A549 (cell line): ENCODE measurements around the gene SEMA5B. TPM values are rescaled to one million over a fixed set of nuclear protein-coding genes. Genes with fewer than 3 reads are reported as not detected.

Source experiments
- ATAC-seq, 2 experiments: fragments of 200-7000 bp in 1 of 2; fragments of >200 bp in 1 of 2; cut with Nextera tagmentation in 1 of 2; cut with Tn5 transposase in 1 of 2; 3 replicates each; pipeline versions ENCODE4 v1.8.0 to v1.9.1; 2018 to 2020; ENCODE audit warnings: mild to moderate bottlenecking in 1 of 2, moderate library complexity in 1 of 2
- CTCF ChIA-PET: fragments of 300-600 bp; sonication (Branson Sonifier 250); formaldehyde crosslinking; extraction: SDS; loops from one replicate; lab custom pipeline; 2021; ENCODE audit warnings: antibody characterized with exemption, inconsistent platforms; lab: Yijun Ruan, JAX
- POLR2A ChIA-PET: fragments of 350-600 bp; formaldehyde crosslinking; extraction: SDS; loops from one replicate; lab custom pipeline; 2021; ENCODE audit warnings: antibody characterized with exemption, inconsistent platforms; lab: Yijun Ruan, JAX
- DNase-seq, 2 experiments: peaks; one replicate each; pipeline versions ENCODE4 v3.0.0 to v3.0.0-alpha.2; 2011 to 2016; ENCODE audit warnings: low read depth in 1 of 2, low spot score in 1 of 2
- FAIRE-seq: peaks from 2 replicates; lab custom pipeline; 2011; peaks lifted over from hg19 to GRCh38; lab: Jason Lieb, UNC
- H3K27ac ChIP-seq, 2 experiments: fragments of >200 bp; sonication (Bioruptor Twin); formaldehyde crosslinking; 3 replicates each; pipeline ENCODE4 v1.5.1; 2016 to 2017
- H3K4me1 ChIP-seq: fragments of >200 bp; sonication (Bioruptor Twin); formaldehyde crosslinking; 3 replicates; pipeline ENCODE4 v1.6.1; 2016
- H3K4me2 ChIP-seq: fragments of >200 bp; sonication (Bioruptor Twin); formaldehyde crosslinking; 3 replicates; pipeline ENCODE4 v1.6.1; 2016
- H3K4me3 ChIP-seq: fragments of >200 bp; sonication (Bioruptor Twin); formaldehyde crosslinking; 3 replicates; pipeline ENCODE4 v1.5.1; 2016
- H3K9me3 ChIP-seq: fragments of >200 bp; sonication (Bioruptor Twin); formaldehyde crosslinking; 3 replicates; pipeline ENCODE4 v1.6.1; 2016
- BHLHE40 ChIP-seq: IDR thresholded peaks from 2 replicates; pipeline ENCODE4 v1.6.1; 2012; ENCODE audit warnings: low read depth, low read length, inconsistent platforms
- CBX2 ChIP-seq: fragments of 200-600 bp; sonication (generic); IDR thresholded peaks from 2 replicates; pipeline ENCODE4 v1.6.1; 2016; ENCODE audit warnings: low read depth, mild to moderate bottlenecking, borderline replicate concordance
- CBX8 ChIP-seq: fragments of 200-600 bp; sonication (generic); IDR thresholded peaks from 2 replicates; pipeline ENCODE4 v1.6.1; 2016
- CHD2 ChIP-seq: fragments of 150-350 bp; IDR thresholded peaks from 2 replicates; pipeline ENCODE4 v1.6.1; 2014; ENCODE audit warnings: low read length; ENCODE audit not compliant: partially characterized antibody
- CTCF ChIP-seq: fragments of >200 bp; sonication (Bioruptor Twin); formaldehyde crosslinking; IDR thresholded peaks from 3 replicates; pipeline ENCODE4 v1.5.1; 2016
- E2F6 ChIP-seq: IDR thresholded peaks from 2 replicates; pipeline ENCODE4 v1.6.1; 2012; ENCODE audit warnings: low read depth, borderline replicate concordance
- FOSB ChIP-seq: fragments of 250-450 bp; sonication (Bioruptor Pico); IDR thresholded peaks from 2 replicates; pipeline ENCODE4 v1.5.0; 2020; ENCODE audit warnings: mild to moderate bottlenecking, moderate library complexity
- HDAC2 ChIP-seq: fragments of 200-600 bp; sonication (generic); IDR thresholded peaks from 2 replicates; pipeline ENCODE4 v1.6.1; 2016
- HES2 ChIP-seq: fragments of >200 bp; sonication (Bioruptor Twin); formaldehyde crosslinking; IDR thresholded peaks from 2 replicates; pipeline ENCODE4 v1.6.1; 2016
- HOXB13 ChIP-seq: fragments of 250-450 bp; sonication (Bioruptor Pico); IDR thresholded peaks from 2 replicates; pipeline ENCODE4 v1.5.0; 2020; ENCODE audit warnings: low read depth, mild to moderate bottlenecking, moderate library complexity
- KDM1A ChIP-seq: fragments of 200-600 bp; sonication (generic); IDR thresholded peaks from 2 replicates; pipeline ENCODE4 v1.6.1; 2016; ENCODE audit warnings: low read depth, mild to moderate bottlenecking
- KDM5A ChIP-seq: fragments of 200-600 bp; sonication (generic); IDR thresholded peaks from 2 replicates; pipeline ENCODE4 v1.6.1; 2016; ENCODE audit warnings: antibody characterized with exemption, mild to moderate bottlenecking
- NPAS2 ChIP-seq: fragments of 250-450 bp; sonication (Bioruptor Pico); IDR thresholded peaks from 2 replicates; pipeline ENCODE4 v1.8.0; 2022; ENCODE audit warnings: mild to moderate bottlenecking, moderate library complexity, borderline replicate concordance
- POLR2A ChIP-seq: IDR thresholded peaks from 2 replicates; pipeline ENCODE4 v1.6.1; 2012; ENCODE audit warnings: mild to moderate bottlenecking, low read length
- RFX5 ChIP-seq: fragments of 450-650 bp; IDR thresholded peaks from 2 replicates; pipeline ENCODE4 v1.7.1; 2014; ENCODE audit warnings: antibody characterized with exemption, mild to moderate bottlenecking, moderate library complexity
- RNF2 ChIP-seq: fragments of 200-600 bp; sonication (generic); IDR thresholded peaks from 2 replicates; pipeline ENCODE4 v1.6.1; 2016; ENCODE audit warnings: low read depth, mild to moderate bottlenecking, antibody characterized with exemption, moderate library complexity, borderline replicate concordance
- ZC3H11A ChIP-seq: fragments of 450-650 bp; IDR thresholded peaks from 2 replicates; pipeline ENCODE4 v1.6.1; 2014; ENCODE audit warnings: antibody characterized with exemption, mild to moderate bottlenecking
- ZSCAN20 ChIP-seq: fragments of 250-450 bp; sonication (Bioruptor Pico); IDR thresholded peaks from 2 replicates; pipeline ENCODE4 v1.8.0; 2022; ENCODE audit warnings: mild to moderate bottlenecking, moderate library complexity
- WGBS: methylation state at CpG from one replicate; pipeline ENCODE4 v1.1.6; 2017; ENCODE audit errors: missing lambda C conversion rate; 5-methylcytosine and 5-hydroxymethylcytosine counted together
- polyA plus RNA-seq, 4 experiments: library from polyadenylated mRNA; depleted of rRNA in 3 of 4; stranded (reverse); fragments of >200 nt; fragmentation: RNase III in 1 of 4; extraction: RNeasy Plus Mini Kit Qiagen cat#74134 plus additional on column Dnase treatment in 1 of 4; gene quantifications; 2 replicates in 3 of 4; 3 replicates in 1 of 4; pipeline ENCODE4 v1.2.3, GENCODE V29; 2011 to 2017

Gene SEMA5B
- polyA plus RNA-seq, 2 of the 4 experiments (the other 2 are of a cell fraction): 0.03 TPM; not detected in 1

GRCh38 chr3:122931636-122932035 lies 95.9 kb downstream of the SEMA5B start:
- no peak for DNase-seq
- POLR2A ChIA-PET: no interaction called here
- Histone ChIP-seq H3K4me1 (no peaks in the 10 kb centered on the region), H3K9me3 (no peaks in the 10 kb centered on the region), H3K4me2 (no peak overlapping the region), H3K27ac (no peak overlapping the region), H3K4me3 (no peak overlapping the region)
- CTCF ChIA-PET: no interaction called here
- 37% methylated on average over 4 of the region's 4 CpGs for WGBS
- no peak for FAIRE-seq
- TF ChIP-seq CTCF: no peak
- TF ChIP-seq RNF2: no peak
- TF ChIP-seq KDM1A: no peak
- ATAC-seq: no peak

GRCh38 chr3:122930063-122930997 lies 97.2 kb downstream of the SEMA5B start:
- 63% methylated on average over 14 of the region's 14 CpGs for WGBS
- CTCF ChIA-PET: interaction anchor here (0.6 to 1.9 kb wide), 3 partner anchors 13 to 98 kb away, joined by 3 to 8 read pairs (median 4); no protein-coding TSS in a partner anchor
- no peak overlapping the region for H3K27ac ChIP-seq
- H3K4me1 ChIP-seq: no peaks in the 10 kb centered on the region
- peak in 1 of 2 experiments; percentile 19; a peak in 3 of 6 replicates for ATAC-seq
- H3K4me2 ChIP-seq: no peak overlapping the region
- DNase-seq: no peak
- no peak for FAIRE-seq
- H3K4me3 ChIP-seq: no peak overlapping the region
- POLR2A ChIA-PET: no interaction called here
- TF ChIP-seq CBX2 (no peak), CBX8 (no peak), HDAC2 (no peak), POLR2A (no peak), KDM5A (no peak), BHLHE40 (no peak), HES2 (no peak), ZC3H11A (no peak), ZSCAN20 (CRISPR knock-in tag) (no peak), HOXB13 (CRISPR knock-in tag) (no peak), NPAS2 (CRISPR knock-in tag) (no peak), RFX5 (no peak)
- H3K9me3 ChIP-seq: no peaks in the 10 kb centered on the region

- FAIRE-seq (no peak), ATAC-seq (peak in 1 of 2 experiments; percentile 24; a peak in 3 of 6 replicates), DNase-seq (no peak)
- H3K4me3 ChIP-seq: no peak overlapping the region
- WGBS: 44% methylated on average over 11 of the region's 12 CpGs
- H3K4me1 ChIP-seq: no peaks in the 10 kb centered on the region
- H3K27ac ChIP-seq: no peak overlapping the region
- H3K4me2 ChIP-seq: no peak overlapping the region
- ChIA-PET POLR2A (no interaction called here), CTCF (interaction anchor here (0.6 to 1.9 kb wide), 5 partner anchors 9 to 99 kb away, joined by 3 to 8 read pairs (median 4); no protein-coding TSS in a partner anchor)
- TF ChIP-seq FOSB (CRISPR knock-in tag) (no peak), E2F6 (no peak), CHD2 (no peak)
- no peaks in the 10 kb centered on the region for H3K9me3 ChIP-seq
Measured at GRCh38 chr3:122929188-122930062, 98.1 kb downstream of the SEMA5B start.
